Measurements from ENCODE around the gene HSFX2.
A peak's percentile ranks its signal among the peaks of the same experiment; 100 is the strongest.
"Not testable (repeated sequence)": the region's sequence is repeated elsewhere in the genome, so short reads cannot be mapped to it uniquely, and the experiment has no call there.

Gene HSFX2

GRCh38 chrX:149595214-149595613 is at the start of gene HSFX2:
HSFX2 (minus strand) TSS chrX:149595314; CDS start chrX:149594700, 614 bp downstream.
- DNase-seq (ENCODE audit: low read depth in 2 of 2, low spot score in 1 of 2): not testable (repeated sequence)

GRCh38 chrX:149643496-149643895 is 48.4 kb upstream of the HSFX2 start:
- no peak for DNase-seq (ENCODE audit: low read depth in 2 of 2, low spot score in 1 of 2)

GRCh38 chrX:149641835-149642234 is 46.7 kb upstream of the HSFX2 start:
- DNase-seq (ENCODE audit: low read depth in 2 of 2, low spot score in 1 of 2): no peak

- no peak for DNase-seq (ENCODE audit: low read depth in 2 of 2, low spot score in 1 of 2)
Measured at GRCh38 chrX:149641432-149641831, 46.3 kb upstream of the HSFX2 start.

GRCh38 chrX:149639568-149639967 is 44.5 kb upstream of the HSFX2 start:
- no peak for DNase-seq (ENCODE audit: low read depth in 2 of 2, low spot score in 1 of 2)

GRCh38 chrX:149638860-149639259 is 43.7 kb upstream of the HSFX2 start:
- no peak for DNase-seq (ENCODE audit: low read depth in 2 of 2, low spot score in 1 of 2)

GRCh38 chrX:149633511-149633910 is 38.4 kb upstream of the HSFX2 start:
- no peak for DNase-seq (ENCODE audit: low read depth in 2 of 2, low spot score in 1 of 2)

GRCh38 chrX:149631234-149632165 is 36.4 kb upstream of the HSFX2 start, which contains the start of gene TMEM185A:
TMEM185A (minus strand) TSS chrX:149631792; CDS start chrX:149631580, 212 bp downstream.
- DNase-seq (ENCODE audit: low read depth in 2 of 2, low spot score in 1 of 2): peak; percentile 30 to 50

GRCh38 chrX:149630681-149631233 is 35.6 kb upstream of the HSFX2 start:
- no peak for DNase-seq (ENCODE audit: low read depth in 2 of 2, low spot score in 1 of 2)

GRCh38 chrX:149629730-149630387 is 34.7 kb upstream of the HSFX2 start:
- DNase-seq (ENCODE audit: low read depth in 2 of 2, low spot score in 1 of 2): no peak

- no peak for DNase-seq (ENCODE audit: low read depth in 2 of 2, low spot score in 1 of 2)
Measured at GRCh38 chrX:149628768-149629167, 33.7 kb upstream of the HSFX2 start.

- DNase-seq (ENCODE audit: low read depth in 2 of 2, low spot score in 1 of 2): no peak
Measured at GRCh38 chrX:149628280-149628679, 33.2 kb upstream of the HSFX2 start.

GRCh38 chrX:149626829-149627228 is 31.7 kb upstream of the HSFX2 start:
- not testable (repeated sequence) for DNase-seq (ENCODE audit: low read depth in 2 of 2, low spot score in 1 of 2)

GRCh38 chrX:149619662-149620061 is 24.5 kb upstream of the HSFX2 start:
- not testable (repeated sequence) for DNase-seq (ENCODE audit: low read depth in 2 of 2, low spot score in 1 of 2)

GRCh38 chrX:149618871-149619270 is 23.8 kb upstream of the HSFX2 start:
- no peak for DNase-seq (ENCODE audit: low read depth in 2 of 2, low spot score in 1 of 2)

GRCh38 chrX:149611623-149612175 is 16.6 kb upstream of the HSFX2 start:
- DNase-seq (ENCODE audit: low read depth in 2 of 2, low spot score in 1 of 2): no peak

GRCh38 chrX:149610511-149610910 is 15.4 kb upstream of the HSFX2 start:
- DNase-seq (ENCODE audit: low read depth in 2 of 2, low spot score in 1 of 2): no peak

- DNase-seq (ENCODE audit: low read depth in 2 of 2, low spot score in 1 of 2): no peak
Measured at GRCh38 chrX:149607699-149608098, 12.6 kb upstream of the HSFX2 start.

GRCh38 chrX:149605248-149605885 is 10.3 kb upstream of the HSFX2 start:
- not testable (repeated sequence) for DNase-seq (ENCODE audit: low read depth in 2 of 2, low spot score in 1 of 2)

GRCh38 chrX:149598603-149599002 is 3.5 kb upstream of the HSFX2 start:
- not testable (repeated sequence) for DNase-seq (ENCODE audit: low read depth in 2 of 2, low spot score in 1 of 2)

- DNase-seq (ENCODE audit: low read depth in 2 of 2, low spot score in 1 of 2): not testable (repeated sequence)
Measured at GRCh38 chrX:149595943-149596342, 829 bp upstream of the HSFX2 start.

Measured in stimulated activated CD8-positive, alpha-beta memory T cell treated with anti-CD3 and anti-CD28 coated beads, Interleukin-4, amount 100 ng/mL, for 4 hours (primary cell).